ENCODE measurements around the gene ANTXRL.
"Not testable (repeated sequence)": the region's sequence is repeated elsewhere in the genome, so short reads cannot be mapped to it uniquely, and the experiment has no call there.

Gene ANTXRL

DNA sequence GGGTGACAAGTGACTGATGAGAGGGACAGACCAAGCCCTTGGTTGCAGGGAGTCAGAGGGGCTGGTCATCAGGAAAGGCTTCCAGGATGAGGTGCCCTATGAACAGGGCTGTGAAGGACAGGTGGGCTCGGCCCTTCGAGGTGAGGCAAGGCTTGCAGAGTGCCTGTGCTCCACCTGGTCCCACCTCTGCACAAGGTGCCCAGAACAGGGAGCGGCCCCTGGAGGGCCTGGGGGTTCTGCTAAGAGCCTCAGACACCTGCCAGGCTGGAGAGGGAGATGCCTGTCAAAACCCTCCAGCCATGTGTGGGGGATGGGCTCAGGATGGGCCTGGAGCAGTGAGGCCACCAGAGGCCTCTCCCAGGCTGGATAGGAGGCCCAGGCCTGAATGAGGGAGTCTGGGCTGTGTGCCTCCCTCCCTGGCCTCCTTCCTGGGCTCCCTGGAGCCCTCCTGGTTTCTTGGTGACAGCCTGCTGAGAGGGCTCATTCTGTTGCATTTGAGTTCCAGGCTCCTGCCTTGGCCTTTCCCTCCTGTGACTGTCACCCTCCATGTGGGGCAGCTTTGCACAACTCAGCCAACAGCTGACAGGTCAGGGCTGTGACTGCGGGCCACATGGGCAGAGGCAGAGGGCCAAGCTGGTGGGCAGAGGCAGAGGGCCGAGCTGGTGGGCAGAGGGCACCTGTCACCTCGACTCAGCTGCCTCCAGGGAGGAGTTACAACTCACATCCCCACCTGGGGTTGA lies 21.1 kb upstream of the ANTXRL start:
- not testable (repeated sequence) for H3K4me3 ChIP-seq (ENCODE audit: low read depth, low read length); H3K27me3 ChIP-seq (ENCODE audit: insufficient read depth, low read length); H4K91ac ChIP-seq (ENCODE audit: low read depth, low read length); H3K9me3 ChIP-seq (ENCODE audit: insufficient read depth, low read depth, low read length); H3K36me3 ChIP-seq (ENCODE audit: control insufficient read depth in 1 of 2, insufficient read depth in 2 of 2, low read length in 2 of 2); H3K27ac ChIP-seq (ENCODE audit: low read depth, low read length); H2BK5ac ChIP-seq (ENCODE audit: low read depth, low read length, poor library complexity); H3K79me2 ChIP-seq (ENCODE audit: control insufficient read depth, insufficient read depth, low read length, poor library complexity); H2AFZ ChIP-seq (ENCODE audit: insufficient read depth, low read length, poor library complexity); H3K4me2 ChIP-seq (ENCODE audit: low read length); H3K79me1 ChIP-seq (ENCODE audit: low read length); H3K23ac ChIP-seq (ENCODE audit: low read length); H3K4ac ChIP-seq (ENCODE audit: low read depth, low read length); H4K8ac ChIP-seq (ENCODE audit: low read depth, low read length); H2AK5ac ChIP-seq (ENCODE audit: low read length); H3K18ac ChIP-seq (ENCODE audit: low read length); H3K9ac ChIP-seq (ENCODE audit: low read length); H3K14ac ChIP-seq (ENCODE audit: low read length); H2BK12ac ChIP-seq (ENCODE audit: low read length); DNase-seq; H4K12ac ChIP-seq (ENCODE audit: low read depth, low read length); H2BK120ac ChIP-seq (ENCODE audit: insufficient read depth, low read length, poor library complexity)
- peaks cover 10% of the 10 kb centered on the region in 2 experiments for H3K4me1 ChIP-seq (ENCODE audit: control insufficient read depth in 1 of 2, insufficient read depth in 2 of 2, low read length in 2 of 2)
- WGBS (ENCODE audit: extremely low coverage, insufficient coverage, insufficient read length) = no CpG with 5 or more reads among the region's 6 CpGs

DNA sequence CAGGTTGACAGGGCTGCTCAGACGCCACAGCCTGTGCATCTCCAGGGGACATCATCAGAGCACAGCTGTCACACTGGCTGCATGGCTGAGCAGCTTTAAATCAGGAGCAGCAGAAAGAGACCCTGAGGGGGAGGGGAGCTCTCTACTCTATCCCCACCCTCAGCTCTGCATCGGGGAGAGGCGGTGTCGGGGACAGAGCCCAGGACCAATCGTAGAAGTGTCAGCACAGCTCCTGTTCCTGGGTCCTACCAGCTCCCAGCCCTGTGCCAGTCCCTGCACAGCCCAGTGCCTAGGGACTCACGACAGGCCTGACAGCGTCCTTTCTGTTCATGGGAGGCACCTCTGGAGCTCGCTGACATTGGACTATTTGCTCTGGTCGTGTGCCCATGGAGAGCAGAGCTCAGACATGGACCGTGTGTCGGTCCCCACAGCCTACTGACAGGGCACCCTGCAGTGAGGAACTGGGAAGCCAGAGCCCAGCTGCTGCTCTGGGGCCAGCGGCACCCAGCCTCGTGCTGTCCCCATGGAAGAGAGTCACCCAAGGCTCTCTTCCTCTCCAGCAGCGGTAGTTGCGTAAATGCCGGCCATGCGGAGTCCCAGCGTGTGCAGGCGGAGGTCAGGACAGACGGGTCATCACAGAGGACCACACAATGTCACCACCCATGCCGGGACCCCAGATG lies 20.4 kb upstream of the ANTXRL start:
- no peak overlapping the region for H2BK120ac ChIP-seq (ENCODE audit: insufficient read depth, low read length, poor library complexity)
- H3K79me2 ChIP-seq (ENCODE audit: control insufficient read depth, insufficient read depth, low read length, poor library complexity) = no peaks in the 10 kb centered on the region
- no peak for DNase-seq
- no peak overlapping the region for H4K91ac ChIP-seq (ENCODE audit: low read depth, low read length)
- no peak overlapping the region for H3K4me2 ChIP-seq (ENCODE audit: low read length)
- no peak overlapping the region for H4K12ac ChIP-seq (ENCODE audit: low read depth, low read length)
- H2BK5ac ChIP-seq (ENCODE audit: low read depth, low read length, poor library complexity) = no peak overlapping the region
- H2AFZ ChIP-seq (ENCODE audit: insufficient read depth, low read length, poor library complexity) = no peak overlapping the region
- H3K27me3 ChIP-seq (ENCODE audit: insufficient read depth, low read length) = no peaks in the 10 kb centered on the region
- H3K36me3 ChIP-seq (ENCODE audit: control insufficient read depth in 1 of 2, insufficient read depth in 2 of 2, low read length in 2 of 2) = no peaks in the 10 kb centered on the region
- H3K79me1 ChIP-seq (ENCODE audit: low read length) = peaks cover 2% of the 10 kb centered on the region
- no peak overlapping the region for H2BK12ac ChIP-seq (ENCODE audit: low read length)
- H3K4me1 ChIP-seq (ENCODE audit: control insufficient read depth in 1 of 2, insufficient read depth in 2 of 2, low read length in 2 of 2) = peaks cover 14 to 15% of the 10 kb centered on the region in 2 experiments
- no peak overlapping the region for H3K4me3 ChIP-seq (ENCODE audit: low read depth, low read length)
- no peak overlapping the region for H3K9ac ChIP-seq (ENCODE audit: low read length)
- no peak overlapping the region for H3K23ac ChIP-seq (ENCODE audit: low read length)
- H3K14ac ChIP-seq (ENCODE audit: low read length) = no peak overlapping the region
- no peak overlapping the region for H4K8ac ChIP-seq (ENCODE audit: low read depth, low read length)
- H3K4ac ChIP-seq (ENCODE audit: low read depth, low read length) = no peak overlapping the region
- WGBS (ENCODE audit: extremely low coverage, insufficient coverage, insufficient read length) = no CpG with 5 or more reads among the region's 21 CpGs
- H3K18ac ChIP-seq (ENCODE audit: low read length) = no peak overlapping the region
- H3K9me3 ChIP-seq (ENCODE audit: insufficient read depth, low read depth, low read length) = peaks cover 4% of the 10 kb centered on the region
- H2AK5ac ChIP-seq (ENCODE audit: low read length) = no peak overlapping the region
- H3K27ac ChIP-seq (ENCODE audit: low read depth, low read length) = no peak overlapping the region

DNA sequence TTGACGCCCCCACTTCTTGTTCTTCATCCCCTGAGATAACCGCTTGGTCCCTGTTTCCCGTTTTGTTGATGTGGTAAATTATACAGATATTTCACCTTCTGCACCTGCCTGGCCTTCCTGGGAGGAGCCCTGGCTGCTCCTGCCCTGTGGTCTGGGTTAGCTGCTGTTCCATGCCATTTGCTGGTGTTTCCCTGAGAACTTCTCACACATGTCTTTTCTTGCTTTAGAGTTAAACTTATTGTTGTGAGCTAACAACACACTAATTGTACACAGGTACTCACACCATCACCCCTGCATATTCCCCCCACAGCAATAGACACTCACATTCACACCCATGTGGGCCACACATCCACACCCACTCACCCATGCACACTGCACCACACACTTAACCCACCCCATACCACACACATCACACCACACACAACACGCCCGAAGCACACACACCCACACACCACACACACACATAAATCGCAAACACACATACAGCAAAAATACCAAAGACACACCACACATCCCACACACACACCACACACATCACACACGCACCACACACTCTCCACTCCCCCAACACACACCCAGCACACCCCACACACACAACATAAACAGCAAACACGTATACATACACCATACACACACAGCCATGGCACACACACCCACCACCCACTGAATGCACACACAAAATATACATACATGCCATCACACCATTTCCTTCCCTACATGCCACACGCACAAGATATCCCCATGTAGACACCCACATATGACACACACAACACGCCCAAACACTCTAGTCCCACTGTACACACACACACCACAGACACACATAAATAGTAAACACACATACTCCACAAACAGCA lies 19.4 kb upstream of the ANTXRL start:
- no peak overlapping the region for H2AFZ ChIP-seq (ENCODE audit: insufficient read depth, low read length, poor library complexity)

DNA sequence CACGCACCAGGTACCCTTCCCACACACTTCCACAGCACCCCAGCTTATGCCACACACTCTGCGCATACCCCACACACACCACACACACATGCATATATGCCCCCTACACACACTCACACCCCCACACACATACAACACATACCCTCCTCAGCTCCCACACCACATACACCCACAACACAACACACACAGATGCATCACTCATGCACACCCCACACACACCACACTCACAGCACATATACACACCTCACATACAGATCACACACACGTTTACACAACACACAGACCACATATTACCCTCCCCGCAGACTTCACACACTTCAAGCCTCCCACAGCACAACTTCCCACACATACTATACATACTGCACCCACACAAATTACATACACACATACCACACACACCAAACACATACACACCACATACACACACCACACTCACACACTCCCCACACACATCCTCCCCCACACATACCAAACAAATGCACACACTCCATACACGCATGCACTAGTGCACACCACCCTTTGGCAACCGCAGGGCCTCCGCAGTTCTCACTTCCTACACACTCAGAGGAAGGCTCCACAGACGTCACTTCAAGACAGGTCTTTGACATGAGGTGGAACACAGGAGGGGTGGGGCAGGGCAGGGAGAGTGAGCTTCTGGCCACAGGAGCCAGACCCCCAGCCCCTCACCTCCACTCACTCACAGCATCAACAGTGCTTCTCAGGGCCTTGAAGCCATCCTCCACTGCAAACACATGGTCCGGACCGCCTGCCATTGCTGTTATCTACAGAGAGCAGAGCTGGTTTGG lies 18.5 kb upstream of the ANTXRL start:
- Histone ChIP-seq H3K4me2 (ENCODE audit: low read length) (no peak overlapping the region), H3K27me3 (ENCODE audit: insufficient read depth, low read length) (no peaks in the 10 kb centered on the region), H3K9ac (ENCODE audit: low read length) (no peak overlapping the region), H2AK5ac (ENCODE audit: low read length) (peak overlapping the region; percentile 22), H3K79me2 (ENCODE audit: control insufficient read depth, insufficient read depth, low read length, poor library complexity) (no peaks in the 10 kb centered on the region), H3K36me3 (ENCODE audit: control insufficient read depth in 1 of 2, insufficient read depth in 2 of 2, low read length in 2 of 2) (no peaks in the 10 kb centered on the region), H4K8ac (ENCODE audit: low read depth, low read length) (no peak overlapping the region), H3K4me1 (ENCODE audit: control insufficient read depth in 1 of 2, insufficient read depth in 2 of 2, low read length in 2 of 2) (peaks cover 17 to 27% of the 10 kb centered on the region in 2 experiments), H2BK5ac (ENCODE audit: low read depth, low read length, poor library complexity) (no peak overlapping the region), H4K12ac (ENCODE audit: low read depth, low read length) (no peak overlapping the region), H3K79me1 (ENCODE audit: low read length) (peaks cover 3% of the 10 kb centered on the region), H3K14ac (ENCODE audit: low read length) (no peak overlapping the region), H2BK12ac (ENCODE audit: low read length) (peak overlapping the region; percentile 29), H3K4me3 (ENCODE audit: low read depth, low read length) (peak overlapping the region; percentile 52), H3K27ac (ENCODE audit: low read depth, low read length) (no peak overlapping the region), H4K91ac (ENCODE audit: low read depth, low read length) (peak overlapping the region; percentile 5), H3K23ac (ENCODE audit: low read length) (no peak overlapping the region), H3K18ac (ENCODE audit: low read length) (no peak overlapping the region), H2AFZ (ENCODE audit: insufficient read depth, low read length, poor library complexity) (no peak overlapping the region), H2BK120ac (ENCODE audit: insufficient read depth, low read length, poor library complexity) (no peak overlapping the region), H3K9me3 (ENCODE audit: insufficient read depth, low read depth, low read length) (peaks cover 4% of the 10 kb centered on the region), H3K4ac (ENCODE audit: low read depth, low read length) (no peak overlapping the region)
- no peak for DNase-seq
- no CpG with 5 or more reads among the region's 10 CpGs for WGBS (ENCODE audit: extremely low coverage, insufficient coverage, insufficient read length)

More for the DNA sequence above, 19.4 kb upstream of the ANTXRL start:
- no peak overlapping the region for H4K8ac ChIP-seq (ENCODE audit: low read depth, low read length)
- H2BK5ac ChIP-seq (ENCODE audit: low read depth, low read length, poor library complexity) = no peak overlapping the region
- no peak overlapping the region for H3K27ac ChIP-seq (ENCODE audit: low read depth, low read length)
- 100% methylated on average over 4 of the region's 10 CpGs for WGBS (ENCODE audit: extremely low coverage, insufficient coverage, insufficient read length)
- H2BK120ac ChIP-seq (ENCODE audit: insufficient read depth, low read length, poor library complexity) = no peak overlapping the region
- H3K79me1 ChIP-seq (ENCODE audit: low read length) = peaks cover 2% of the 10 kb centered on the region
- no peak overlapping the region for H2AK5ac ChIP-seq (ENCODE audit: low read length)
- H3K18ac ChIP-seq (ENCODE audit: low read length) = no peak overlapping the region
- H3K9ac ChIP-seq (ENCODE audit: low read length) = no peak overlapping the region
- DNase-seq = no peak
- no peak overlapping the region for H2BK12ac ChIP-seq (ENCODE audit: low read length)
- H3K36me3 ChIP-seq (ENCODE audit: control insufficient read depth in 1 of 2, insufficient read depth in 2 of 2, low read length in 2 of 2) = no peaks in the 10 kb centered on the region
- H4K91ac ChIP-seq (ENCODE audit: low read depth, low read length) = no peak overlapping the region
- peaks cover 17 to 20% of the 10 kb centered on the region in 2 experiments for H3K4me1 ChIP-seq (ENCODE audit: control insufficient read depth in 1 of 2, insufficient read depth in 2 of 2, low read length in 2 of 2)
- H3K27me3 ChIP-seq (ENCODE audit: insufficient read depth, low read length) = no peaks in the 10 kb centered on the region
- no peak overlapping the region for H3K14ac ChIP-seq (ENCODE audit: low read length)
- no peaks in the 10 kb centered on the region for H3K79me2 ChIP-seq (ENCODE audit: control insufficient read depth, insufficient read depth, low read length, poor library complexity)
- H3K4ac ChIP-seq (ENCODE audit: low read depth, low read length) = no peak overlapping the region
- no peak overlapping the region for H3K23ac ChIP-seq (ENCODE audit: low read length)
- H3K4me3 ChIP-seq (ENCODE audit: low read depth, low read length) = peak overlapping the region; percentile 42
- H4K12ac ChIP-seq (ENCODE audit: low read depth, low read length) = no peak overlapping the region
- H3K9me3 ChIP-seq (ENCODE audit: insufficient read depth, low read depth, low read length) = peaks cover 4% of the 10 kb centered on the region
- H3K4me2 ChIP-seq (ENCODE audit: low read length) = no peak overlapping the region

Data from trophoblast cell (in vitro differentiated cells and primary cell).